ENCODE data around the gene DHCR7. TPM values are rescaled to one million over a fixed set of nuclear protein-coding genes. Genes with fewer than 3 reads are reported as not detected.

The DHCR7 gene
- total and polyA plus RNA-seq, 2 donors from 2014 or later = 17.8 to 35.2 TPM

DNA sequence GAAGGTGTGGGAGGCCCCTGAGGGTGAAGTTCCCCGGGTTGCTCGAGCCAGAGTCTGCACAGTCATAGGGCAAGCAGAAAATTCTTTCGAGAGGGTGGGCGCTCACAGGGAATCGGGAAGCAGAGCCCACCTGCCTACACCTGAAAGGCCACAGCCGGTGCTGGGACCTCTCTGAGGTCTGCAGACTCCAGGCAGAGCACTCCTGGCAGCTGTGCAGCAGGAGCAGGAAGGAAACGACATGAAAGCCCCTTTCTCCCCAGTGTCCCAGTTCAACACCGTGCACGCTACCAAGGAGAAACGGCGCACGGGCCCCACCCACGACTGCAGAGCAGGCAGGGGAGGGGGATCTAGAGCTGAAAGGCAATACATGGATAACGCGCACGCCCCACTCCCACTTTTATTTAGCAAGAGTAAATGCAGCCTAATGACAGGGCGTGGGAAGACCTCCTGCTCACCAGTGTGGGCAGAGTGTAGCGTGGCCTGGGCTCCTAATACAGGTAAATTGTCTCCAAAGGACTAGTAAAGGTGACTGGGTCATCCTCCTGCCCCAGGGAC is 13.5 kb downstream of the DHCR7 start:
- Histone ChIP-seq H3K9ac (ENCODE audit: low read length in 3 of 3) (no peak overlapping the region), H3K4me3 (ENCODE audit: low read length in 3 of 3) (no peak overlapping the region), H3K27ac (ENCODE audit: low read depth in 2 of 2, low read length in 2 of 2) (no peak overlapping the region), H3K9me3 (ENCODE audit: control insufficient read depth in 2 of 3, insufficient read depth in 1 of 3, low read length in 3 of 3) (no peaks in the 10 kb centered on the region), H3K27me3 (ENCODE audit: control insufficient read depth, insufficient read depth, low read length) (no peaks in the 10 kb centered on the region), H3K4me1 (ENCODE audit: control insufficient read depth in 2 of 3, insufficient read depth in 2 of 3, low read depth in 1 of 3, low read length in 3 of 3) (no peaks in the 10 kb centered on the region), H3K36me3 (ENCODE audit: control insufficient read depth in 2 of 3, insufficient read depth in 3 of 3, low read length in 3 of 3) (peaks cover 0 to 5% (median 0%) of the 10 kb centered on the region in 3 donors)
- TF ChIP-seq, protein P1, sequence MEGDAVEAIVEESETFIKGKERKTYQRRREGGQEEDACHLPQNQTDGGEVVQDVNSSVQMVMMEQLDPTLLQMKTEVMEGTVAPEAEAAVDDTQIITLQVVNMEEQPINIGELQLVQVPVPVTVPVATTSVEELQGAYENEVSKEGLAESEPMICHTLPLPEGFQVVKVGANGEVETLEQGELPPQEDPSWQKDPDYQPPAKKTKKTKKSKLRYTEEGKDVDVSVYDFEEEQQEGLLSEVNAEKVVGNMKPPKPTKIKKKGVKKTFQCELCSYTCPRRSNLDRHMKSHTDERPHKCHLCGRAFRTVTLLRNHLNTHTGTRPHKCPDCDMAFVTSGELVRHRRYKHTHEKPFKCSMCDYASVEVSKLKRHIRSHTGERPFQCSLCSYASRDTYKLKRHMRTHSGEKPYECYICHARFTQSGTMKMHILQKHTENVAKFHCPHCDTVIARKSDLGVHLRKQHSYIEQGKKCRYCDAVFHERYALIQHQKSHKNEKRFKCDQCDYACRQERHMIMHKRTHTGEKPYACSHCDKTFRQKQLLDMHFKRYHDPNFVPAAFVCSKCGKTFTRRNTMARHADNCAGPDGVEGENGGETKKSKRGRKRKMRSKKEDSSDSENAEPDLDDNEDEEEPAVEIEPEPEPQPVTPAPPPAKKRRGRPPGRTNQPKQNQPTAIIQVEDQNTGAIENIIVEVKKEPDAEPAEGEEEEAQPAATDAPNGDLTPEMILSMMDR (IDR thresholded peaks at IDR 0.05; ENCODE audit: borderline replicate concordance, extremely low read depth, insufficient read depth) = no peak
- intact Hi-C loops (cut with DNase I) = no loop called here
- DNase-seq (no peak), FAIRE-seq (no peak)

GRCh38 chr11:71433648-71434450 is 14.3 kb downstream of the DHCR7 start:
- DNase-seq (no peak), FAIRE-seq (no peak)
- H3K27ac ChIP-seq (ENCODE audit: low read depth in 2 of 2, low read length in 2 of 2) = no peak overlapping the region
- TF ChIP-seq, protein P1 (IDR thresholded peaks at IDR 0.05; ENCODE audit: borderline replicate concordance, extremely low read depth, insufficient read depth) = no peak
- H3K4me1 ChIP-seq (ENCODE audit: control insufficient read depth in 2 of 3, insufficient read depth in 2 of 3, low read depth in 1 of 3, low read length in 3 of 3) = no peaks in the 10 kb centered on the region
- H3K9ac ChIP-seq (ENCODE audit: low read length in 3 of 3) = no peak overlapping the region
- intact Hi-C loops (cut with DNase I) = no loop called here
- no peak overlapping the region for H3K4me3 ChIP-seq (ENCODE audit: low read length in 3 of 3)
- H3K36me3 ChIP-seq (ENCODE audit: control insufficient read depth in 2 of 3, insufficient read depth in 3 of 3, low read length in 3 of 3) = no peaks in the 10 kb centered on the region
- no peaks in the 10 kb centered on the region for H3K9me3 ChIP-seq (ENCODE audit: control insufficient read depth in 2 of 3, insufficient read depth in 1 of 3, low read length in 3 of 3)
- H3K27me3 ChIP-seq (ENCODE audit: control insufficient read depth, insufficient read depth, low read length) = no peaks in the 10 kb centered on the region

DNA sequence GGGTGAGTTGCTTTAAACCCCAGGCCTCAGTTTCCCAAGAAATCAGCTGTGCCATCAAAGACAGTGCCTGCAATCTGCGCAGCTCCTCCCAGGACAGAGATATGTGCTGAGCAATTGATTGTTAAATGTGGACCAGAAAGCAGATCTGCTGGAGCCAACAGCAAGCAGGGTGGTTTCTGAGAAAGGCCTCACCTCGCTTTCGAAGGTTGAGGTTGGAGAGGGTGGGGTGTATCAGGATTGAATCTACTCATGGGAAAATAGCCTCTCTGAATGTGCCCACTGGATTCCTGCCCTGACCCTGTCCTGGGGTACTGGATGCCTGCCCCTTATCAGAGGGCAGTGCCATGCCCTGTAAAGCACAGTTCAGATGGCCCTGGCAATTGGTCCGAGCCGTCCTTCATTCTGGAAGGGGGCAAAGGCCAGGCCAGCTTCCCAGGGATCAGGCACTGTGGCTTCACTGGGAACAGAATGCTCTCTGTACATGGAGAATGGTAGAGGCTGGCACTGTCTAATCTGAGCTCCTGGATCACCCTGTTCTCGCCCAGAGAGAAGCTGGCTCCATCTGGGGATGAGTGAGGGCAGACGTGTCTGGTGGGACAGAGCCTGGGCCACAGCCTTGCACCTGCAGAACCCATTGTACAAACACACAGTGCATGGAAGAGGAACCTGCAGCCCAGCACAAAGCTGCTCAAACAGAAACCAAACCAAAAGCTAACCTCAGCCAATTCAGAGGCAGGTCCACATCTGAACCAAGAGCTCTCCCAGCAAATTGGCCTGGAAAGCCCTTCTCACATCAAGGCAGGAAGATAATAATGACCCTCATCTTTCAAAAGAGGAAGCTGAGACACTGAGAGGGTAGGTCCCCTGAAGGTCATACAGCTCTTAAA is 15.2 kb downstream of the DHCR7 start:
- no peak overlapping the region for H3K27ac ChIP-seq (ENCODE audit: low read depth in 2 of 2, low read length in 2 of 2)
- no peaks in the 10 kb centered on the region for H3K4me1 ChIP-seq (ENCODE audit: control insufficient read depth in 2 of 3, insufficient read depth in 2 of 3, low read depth in 1 of 3, low read length in 3 of 3)
- TF ChIP-seq, protein P1 (IDR thresholded peaks at IDR 0.05; ENCODE audit: borderline replicate concordance, extremely low read depth, insufficient read depth) = no peak
- FAIRE-seq (no peak), DNase-seq (no peak)
- H3K36me3 ChIP-seq (ENCODE audit: control insufficient read depth in 2 of 3, insufficient read depth in 3 of 3, low read length in 3 of 3) = no peaks in the 10 kb centered on the region
- intact Hi-C loops (cut with DNase I) = no loop called here
- no peaks in the 10 kb centered on the region for H3K27me3 ChIP-seq (ENCODE audit: control insufficient read depth, insufficient read depth, low read length)
- H3K9ac ChIP-seq (ENCODE audit: low read length in 3 of 3) = no peak overlapping the region
- no peak overlapping the region for H3K4me3 ChIP-seq (ENCODE audit: low read length in 3 of 3)
- no peaks in the 10 kb centered on the region for H3K9me3 ChIP-seq (ENCODE audit: control insufficient read depth in 2 of 3, insufficient read depth in 1 of 3, low read length in 3 of 3)
